Activated CD4-positive, alpha-beta T cell treated with anti-CD3 and anti-CD28 coated beads for 36 hours (primary cell): ENCODE results near the gene DLGAP1. TPM values are rescaled to one million over a fixed set of nuclear protein-coding genes. Genes with fewer than 3 reads are reported as not detected.

Experiments used
- ATAC-seq: fragments of 200-7000 bp; cut with Tn5 transposase; one replicate; pipeline ENCODE4 v1.10.0; 2021; ENCODE audit warnings: mild to moderate bottlenecking, moderate library complexity
- CTCF ChIA-PET: fragments of 350-600 bp; sonication (Branson Sonifier 250); formaldehyde crosslinking; loops from one replicate; lab custom pipeline; 2021; ENCODE audit warnings: antibody characterized with exemption; lab: Charles Lee
- POLR2A ChIA-PET: fragments of 350-600 bp; sonication (Branson Sonifier 250); formaldehyde crosslinking; loops from one replicate; lab custom pipeline; 2021; ENCODE audit warnings: antibody characterized with exemption, inconsistent platforms; lab: Charles Lee
- DNase-seq: peaks from one replicate; pipeline ENCODE4 v3.0.0-alpha.2; 2020
- H3K27ac Mint-ChIP-seq: one replicate; pipeline ENCODE4 v1.8.0; 2021; ENCODE audit warnings: mixed read lengths
- H3K27me3 Mint-ChIP-seq: one replicate; pipeline ENCODE4 v1.8.0; 2021; ENCODE audit warnings: mixed read lengths
- H3K36me3 Mint-ChIP-seq: one replicate; pipeline ENCODE4 v1.8.0; 2021; ENCODE audit warnings: low read depth, mixed read lengths
- H3K4me1 Mint-ChIP-seq: one replicate; pipeline ENCODE4 v1.8.0; 2021; ENCODE audit warnings: mixed read lengths
- H3K4me3 Mint-ChIP-seq: one replicate; pipeline ENCODE4 v1.8.0; 2021; ENCODE audit warnings: mild to moderate bottlenecking, moderate library complexity, mixed read lengths
- H3K9me3 Mint-ChIP-seq: one replicate; pipeline ENCODE4 v1.8.0; 2021; ENCODE audit warnings: low read depth, mixed read lengths
- intact Hi-C, 2 experiments: fragments of 100-400 bp; cut with DNase I in 1 of 2; cut with micrococcal nuclease in 1 of 2; formaldehyde crosslinking; loops; one replicate each; pipeline versions ENCODE4 v1.14.2 to v1.15.1; 2022 to 2024; cut with DNase I, micrococcal nuclease
- total RNA-seq, 2 experiments: library from RNA; stranded (reverse); gene quantifications; one replicate each; pipeline ENCODE4 v1.2.3, GENCODE V29; 2021

Gene DLGAP1
- total RNA-seq, 2 experiments from 2014 or later: 0.14 TPM; not detected in 1

GRCh38 chr18:3451183-3451988 is 1003.7 kb downstream of the DLGAP1 start:
- Mint-ChIP-seq H3K9me3 (no peaks in the 10 kb centered on the region), H3K27ac (peak overlapping the region; percentile 99), H3K4me3 (peak overlapping the region; percentile 94), H3K4me1 (peaks cover 50% of the 10 kb centered on the region), H3K36me3 (peaks cover 26% of the 10 kb centered on the region), H3K27me3 (no peaks in the 10 kb centered on the region)
- POLR2A ChIA-PET: interaction anchor here (0.7 to 3.6 kb wide), 6 partner anchors 8 to 472 kb away, joined by 3 to 58 read pairs (median 4); partner anchors contain the start of gene MYL12A
- intact Hi-C loops: loop anchor here (1.0 to 5.0 kb wide), 14 partner anchors 71 to 1846 kb away; partner anchors contain the start of genes MYL12B (in 2 of the 2), MYL12A (in 1 of the 2), SMCHD1 (in 1 of the 2) and ZBTB14 (in 1 of the 2)
- DNase-seq (peak; percentile 94), ATAC-seq (peak; percentile 24)
- CTCF ChIA-PET: interaction anchor here (0.6 to 5.4 kb wide), 12 partner anchors 15 to 445 kb away, joined by 3 to 54 read pairs (median 6); no protein-coding TSS in a partner anchor

DNA sequence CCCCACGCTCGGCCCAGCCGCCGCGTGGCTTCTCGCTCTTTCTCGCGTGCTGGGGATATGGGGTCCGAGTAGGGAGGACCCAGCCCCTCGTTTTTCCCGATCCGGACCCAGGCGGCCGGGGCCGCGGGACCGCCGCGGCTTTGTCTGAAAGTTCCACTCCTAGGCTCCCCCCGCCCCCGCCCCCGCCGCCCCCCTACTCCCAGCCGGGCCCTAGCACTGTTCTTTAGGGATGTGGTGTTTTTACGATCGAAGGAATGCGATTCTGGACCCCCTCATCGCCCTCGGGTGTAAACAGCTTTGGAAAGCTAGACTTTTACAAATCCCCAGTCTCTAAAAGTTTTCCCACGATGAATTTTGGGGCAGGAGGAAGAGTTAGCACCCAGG is 1004.3 kb downstream of the DLGAP1 start:
- Mint-ChIP-seq H3K27ac (peak overlapping the region; percentile 99), H3K4me1 (peaks cover 48% of the 10 kb centered on the region), H3K4me3 (peak overlapping the region; percentile 94), H3K27me3 (no peaks in the 10 kb centered on the region), H3K9me3 (no peaks in the 10 kb centered on the region), H3K36me3 (peaks cover 20% of the 10 kb centered on the region)
- DNase-seq (no peak), ATAC-seq (no peak)
- CTCF ChIA-PET: interaction anchor here (0.6 to 5.4 kb wide), 7 partner anchors 15 to 292 kb away, joined by 3 to 54 read pairs (median 4); no protein-coding TSS in a partner anchor
- POLR2A ChIA-PET: interaction anchor here (0.7 to 3.6 kb wide), 4 partner anchors 8 to 472 kb away, joined by 3 to 58 read pairs (median 4); no protein-coding TSS in a partner anchor
- intact Hi-C loops: loop anchor here (1.0 to 5.0 kb wide), 14 partner anchors 70 to 1847 kb away; partner anchors contain the start of genes MYL12B (in 2 of the 2), MYL12A (in 1 of the 2), SMCHD1 (in 1 of the 2) and ZBTB14 (in 1 of the 2)

DNA sequence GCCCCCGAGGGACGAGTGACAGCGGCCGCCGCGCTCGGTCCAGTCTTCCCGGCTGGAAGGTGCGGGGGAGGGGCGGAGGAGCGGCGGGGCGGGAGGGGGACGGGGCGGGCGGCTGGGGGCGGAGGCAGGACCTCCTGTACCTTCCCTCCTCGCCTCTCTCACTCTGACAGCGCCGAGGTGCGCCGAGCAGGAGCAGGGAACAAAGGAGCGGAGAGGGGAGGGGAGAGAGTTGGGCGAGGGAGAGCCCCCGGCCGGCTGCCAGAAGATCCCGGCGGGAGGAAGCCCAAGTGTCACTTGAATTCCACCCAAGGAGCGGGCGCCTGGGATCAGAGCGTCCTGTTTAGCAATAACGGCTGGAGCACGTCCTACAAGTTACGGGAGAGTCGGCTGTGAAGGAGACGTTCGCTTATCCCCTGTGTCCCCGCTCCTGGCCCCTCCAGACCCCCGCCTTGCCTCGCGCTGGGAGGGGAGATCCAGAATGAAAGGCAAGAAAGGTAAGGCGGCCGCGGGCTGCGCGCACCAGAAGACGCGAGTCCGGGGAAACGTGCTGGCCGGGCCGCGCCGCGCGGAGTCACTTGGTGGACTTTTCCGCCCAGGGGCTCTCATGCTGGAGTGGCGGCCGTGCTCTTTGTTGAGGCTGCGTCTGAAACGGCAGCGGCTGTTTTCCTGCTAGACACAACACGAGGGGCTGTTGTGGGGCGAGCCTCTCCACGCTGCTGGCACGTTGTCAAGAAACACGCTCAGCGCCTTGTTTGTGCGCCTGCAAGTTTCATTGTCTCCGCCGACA is 1004.9 kb downstream of the DLGAP1 start, which contains the start of gene TGIF1:
TSS of gene TGIF1 (plus strand) at position 161 of the 787 bp plus-strand sequence. CDS start at position 479, 318 bp downstream.
- H3K27ac Mint-ChIP-seq: peak within 1 kb of the TSS; percentile 99
- ChIA-PET POLR2A (interaction anchor here (0.7 to 3.6 kb wide), 3 partner anchors 9 to 153 kb away, joined by 3 to 58 read pairs (median 3); no protein-coding TSS in a partner anchor), CTCF (interaction anchor here (0.7 to 5.4 kb wide), 7 partner anchors 16 to 292 kb away, joined by 3 to 54 read pairs (median 4); no protein-coding TSS in a partner anchor)
- peaks cover 43% of the 10 kb centered on the region for H3K4me1 Mint-ChIP-seq
- H3K36me3 Mint-ChIP-seq: peaks cover 20% of the 10 kb centered on the region
- intact Hi-C loops: loop anchor here (2.0 to 5.0 kb wide), 11 partner anchors 69 to 1847 kb away; partner anchors contain the start of genes MYL12A (in 1 of the 2), MYL12B (in 1 of the 2), SMCHD1 (in 1 of the 2) and ZBTB14 (in 1 of the 2)
- peak within 1 kb of the TSS; percentile 94 for H3K4me3 Mint-ChIP-seq
- DNase-seq (peak; percentile 80), ATAC-seq (no peak)
- no peaks in the 10 kb centered on the region for H3K9me3 Mint-ChIP-seq
- no peaks in the 10 kb centered on the region for H3K27me3 Mint-ChIP-seq

DNA sequence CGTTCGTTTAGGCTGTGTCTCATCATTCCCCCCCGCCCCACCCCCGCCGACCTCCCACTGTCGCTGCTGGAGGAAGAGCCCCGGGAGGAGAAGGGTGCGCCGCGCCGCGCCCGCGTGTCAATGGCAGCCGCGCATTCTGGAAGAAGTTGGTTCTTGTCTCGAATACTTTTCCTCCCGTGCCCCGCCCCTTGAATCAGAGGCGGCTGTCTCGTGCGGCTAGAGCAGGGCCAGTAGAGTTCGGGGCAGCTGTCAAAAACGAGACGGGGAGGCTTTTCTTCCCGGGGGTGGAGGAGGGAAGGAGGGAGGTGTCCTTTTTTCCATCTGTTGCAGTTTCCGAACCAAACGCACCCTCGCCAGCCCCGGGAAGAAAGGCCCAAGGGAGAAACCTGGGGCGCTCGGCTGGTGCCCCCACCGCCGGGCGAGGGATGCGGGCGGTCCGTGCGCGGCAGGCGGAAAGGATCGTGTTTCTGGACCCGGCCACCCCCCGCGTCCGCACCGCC is 1005.5 kb downstream of the DLGAP1 start:
- intact Hi-C loops: loop anchor here (2.0 to 5.0 kb wide), 15 partner anchors 37 to 1848 kb away; partner anchors contain the start of genes METTL4 (in 1 of the 2), MYL12A (in 1 of the 2), MYL12B (in 1 of the 2) and NDC80 (in 1 of the 2)
- ATAC-seq (peak; percentile 2), DNase-seq (peak; percentile 85)
- H3K36me3 Mint-ChIP-seq: peaks cover 20% of the 10 kb centered on the region
- CTCF ChIA-PET: interaction anchor here (0.7 to 1.7 kb wide), 2 partner anchors 140 to 168 kb away, joined by 4 read pairs; no protein-coding TSS in a partner anchor
- H3K9me3 Mint-ChIP-seq: no peaks in the 10 kb centered on the region
- peak overlapping the region; percentile 97 for H3K27ac Mint-ChIP-seq
- H3K4me1 Mint-ChIP-seq: peaks cover 36% of the 10 kb centered on the region
- POLR2A ChIA-PET: interaction anchor here (0.5 to 2.6 kb wide), 5 partner anchors 9 to 403 kb away, joined by 3 to 17 read pairs (median 3); no protein-coding TSS in a partner anchor
- H3K27me3 Mint-ChIP-seq: no peaks in the 10 kb centered on the region
- H3K4me3 Mint-ChIP-seq: peak overlapping the region; percentile 94

GRCh38 chr18:3448838-3449511 is 1006.1 kb downstream of the DLGAP1 start:
- CTCF ChIA-PET: interaction anchor here (1.0 to 2.2 kb wide), 4 partner anchors 69 to 201 kb away, joined by 3 to 12 read pairs (median 6); partner anchors contain the start of gene MYL12A
- no peaks in the 10 kb centered on the region for H3K9me3 Mint-ChIP-seq
- H3K4me1 Mint-ChIP-seq: peaks cover 32% of the 10 kb centered on the region
- peak; percentile 87 for DNase-seq
- peak overlapping the region; percentile 94 for H3K4me3 Mint-ChIP-seq
- H3K27me3 Mint-ChIP-seq: no peaks in the 10 kb centered on the region
- intact Hi-C loops: loop anchor here (1.0 to 5.0 kb wide), 12 partner anchors 36 to 878 kb away; partner anchors contain the start of genes METTL4 (in 1 of the 2), MYL12A (in 1 of the 2) and NDC80 (in 1 of the 2)
- H3K27ac Mint-ChIP-seq: peak overlapping the region; percentile 97
- POLR2A ChIA-PET: interaction anchor here (0.5 to 2.6 kb wide), 10 partner anchors 10 to 403 kb away, joined by 3 to 17 read pairs (median 4); no protein-coding TSS in a partner anchor
- peaks cover 20% of the 10 kb centered on the region for H3K36me3 Mint-ChIP-seq
- peak; percentile 14 for ATAC-seq

- ATAC-seq (peak; percentile 69), DNase-seq (peak; percentile 94)
- no peaks in the 10 kb centered on the region for H3K27me3 Mint-ChIP-seq
- intact Hi-C loops: loop anchor here (1.0 to 5.0 kb wide), 12 partner anchors 35 to 877 kb away; partner anchors contain the start of genes METTL4 (in 1 of the 2), MYL12A (in 1 of the 2) and NDC80 (in 1 of the 2)
- H3K4me3 Mint-ChIP-seq: peak overlapping the region; percentile 94
- H3K4me1 Mint-ChIP-seq: peaks cover 26% of the 10 kb centered on the region
- H3K27ac Mint-ChIP-seq: peak overlapping the region; percentile 97
- ChIA-PET CTCF (interaction anchor here (0.7 to 2.7 kb wide), 17 partner anchors 12 to 793 kb away, joined by 3 to 18 read pairs (median 4); partner anchors contain the start of genes MYL12A and SMCHD1), POLR2A (interaction anchor here (0.5 to 2.6 kb wide), 12 partner anchors 11 to 402 kb away, joined by 3 to 17 read pairs (median 4); no protein-coding TSS in a partner anchor)
- H3K9me3 Mint-ChIP-seq: no peaks in the 10 kb centered on the region
- peaks cover 19% of the 10 kb centered on the region for H3K36me3 Mint-ChIP-seq
Measured at GRCh38 chr18:3447895-3448837, 1006.9 kb downstream of the DLGAP1 start.

- ATAC-seq: no peak
- ChIA-PET POLR2A (interaction anchor here (0.5 to 2.6 kb wide), 10 partner anchors 9 to 173 kb away, joined by 3 to 17 read pairs (median 4); no protein-coding TSS in a partner anchor), CTCF (interaction anchor here (0.6 to 2.7 kb wide), 18 partner anchors 10 to 792 kb away, joined by 3 to 18 read pairs (median 4); partner anchors contain the start of genes MYL12A and SMCHD1)
- Mint-ChIP-seq H3K9me3 (no peaks in the 10 kb centered on the region), H3K27me3 (no peaks in the 10 kb centered on the region), H3K4me3 (peak overlapping the region; percentile 94), H3K36me3 (peaks cover 10% of the 10 kb centered on the region), H3K4me1 (peaks cover 20% of the 10 kb centered on the region), H3K27ac (peak overlapping the region; percentile 97)
- DNase-seq: peak; percentile 74
- intact Hi-C loops: loop anchor here (5.0 kb wide), 2 partner anchors 125 to 485 kb away; no protein-coding TSS in a partner anchor
Measured at GRCh38 chr18:3447068-3447894, 1007.8 kb downstream of the DLGAP1 start.
